DOHH2 (cell line): ENCODE measurements around the gene PRKCE.

Experiments used
- H3F3A ChIP-seq: fragments of 200-600 bp; sonication (generic), shearing (Covaris generic); 2 replicates; pipeline ENCODE4 v1.6.0; 2016; ENCODE audit warnings: antibody characterized with exemption, mild to moderate bottlenecking; ENCODE audit not compliant: control insufficient read depth, insufficient read depth
- H3K27ac ChIP-seq: fragments of 200-600 bp; sonication (generic); 2 replicates; pipeline ENCODE4 v1.5.1; 2014; ENCODE audit warnings: low read depth, mild to moderate bottlenecking, low read length, moderate library complexity
- H3K27me3 ChIP-seq: fragments of 200-600 bp; sonication (generic); 2 replicates; pipeline ENCODE4 v1.6.1; 2014; ENCODE audit warnings: mild to moderate bottlenecking, low read length, mixed read lengths; ENCODE audit not compliant: control insufficient read depth
- H3K36me3 ChIP-seq: fragments of 200-600 bp; sonication (generic); 2 replicates; pipeline ENCODE4 v1.6.1; 2014; ENCODE audit warnings: mild to moderate bottlenecking, low read length, moderate library complexity, mixed read lengths; ENCODE audit not compliant: control insufficient read depth
- H3K4me1 ChIP-seq: fragments of 200-600 bp; sonication (generic); 2 replicates; pipeline ENCODE4 v1.6.1; 2014; ENCODE audit warnings: mild to moderate bottlenecking, low read length, mixed read lengths; ENCODE audit not compliant: control insufficient read depth
- H3K4me2 ChIP-seq: fragments of 200-600 bp; sonication (generic); 2 replicates; pipeline ENCODE4 v1.6.0; 2014; ENCODE audit warnings: mild to moderate bottlenecking, low read length, moderate library complexity
- H3K4me3 ChIP-seq: fragments of 200-600 bp; sonication (generic); 2 replicates; pipeline ENCODE4 v1.5.1; 2014; ENCODE audit warnings: mild to moderate bottlenecking, low read length, mixed read lengths
- H3K79me2 ChIP-seq: fragments of 200-600 bp; sonication (generic); 2 replicates; pipeline ENCODE4 v1.6.1; 2014; ENCODE audit warnings: mild to moderate bottlenecking, low read length, mixed read lengths; ENCODE audit not compliant: control insufficient read depth
- H3K9me2 ChIP-seq: fragments of 200-600 bp; sonication (generic); replicated peaks from 2 replicates; pipeline ENCODE4 v1.6.1; 2014; ENCODE audit warnings: mild to moderate bottlenecking, low read length, mixed read lengths; ENCODE audit not compliant: control insufficient read depth
- H3K9me3 ChIP-seq: fragments of 200-600 bp; sonication (generic); 2 replicates; pipeline ENCODE4 v1.6.1; 2014; ENCODE audit warnings: antibody characterized with exemption, low read length, mixed read lengths; ENCODE audit not compliant: control insufficient read depth, insufficient read depth
- H4K20me1 ChIP-seq: fragments of 200-600 bp; sonication (generic); 2 replicates; pipeline ENCODE4 v1.6.0; 2014; ENCODE audit warnings: low read depth, mild to moderate bottlenecking, antibody characterized with exemption, low read length, moderate library complexity; ENCODE audit not compliant: control insufficient read depth, insufficient read depth
- CTCF ChIP-seq: fragments of 200-600 bp; sonication (generic); IDR thresholded peaks from one replicate; pipeline ENCODE4 v1.5.1; 2014; ENCODE audit warnings: antibody characterized with exemption, mild to moderate bottlenecking, low read depth, low read length; ENCODE audit not compliant: poor library complexity, severe bottlenecking
- EZH2phosphoT487 ChIP-seq: fragments of 200-600 bp; sonication (generic); IDR thresholded peaks from 2 replicates; pipeline ENCODE4 v1.6.1; 2017; ENCODE audit warnings: borderline replicate concordance, mild to moderate bottlenecking, antibody characterized with exemption, low read length, moderate library complexity, mixed read lengths

Gene PRKCE

GRCh38 chr2:45647356-45647755 lies 4.1 kb upstream of the PRKCE start:
- Histone ChIP-seq H4K20me1 (0 out of 2 replicates have a peak, but pooled peaks cover 4% of the 10 kb centered on the region), H3K4me1 (peaks cover 23% of the 10 kb centered on the region), H3K4me3 (no peak overlapping the region), H3K4me2 (no peak overlapping the region), H3K36me3 (no peaks in the 10 kb centered on the region), H3K79me2 (peaks cover under 1% of the 10 kb centered on the region; the same call in 1 of the 2 replicates), H3K27me3 (peaks cover 39% of the 10 kb centered on the region), H3F3A (peaks cover 5% of the 10 kb centered on the region; the same call in 1 of the 2 replicates), H3K27ac (no peak overlapping the region), H3K9me2 (no peaks in the 10 kb centered on the region), H3K9me3 (no peaks in the 10 kb centered on the region)
- TF ChIP-seq CTCF (no peak), EZH2phosphoT487 (no peak)

- peaks cover 8% of the 10 kb centered on the region; the same call in 1 of the 2 replicates for H3F3A ChIP-seq
- H3K27ac ChIP-seq, result no peak overlapping the region
- H3K9me3 ChIP-seq, result no peaks in the 10 kb centered on the region
- peaks cover 30% of the 10 kb centered on the region for H3K4me1 ChIP-seq
- 0 out of 2 replicates have a peak, but pooled peaks cover 4% of the 10 kb centered on the region for H4K20me1 ChIP-seq
- TF ChIP-seq EZH2phosphoT487 (no peak), CTCF (no peak)
- H3K4me2 ChIP-seq, result no peak overlapping the region
- H3K27me3 ChIP-seq, result peaks cover 39% of the 10 kb centered on the region
- H3K4me3 ChIP-seq, result no peak overlapping the region
- H3K79me2 ChIP-seq, result peaks cover 6% of the 10 kb centered on the region; the same call in 1 of the 2 replicates
- no peaks in the 10 kb centered on the region for H3K9me2 ChIP-seq
- H3K36me3 ChIP-seq, result no peaks in the 10 kb centered on the region
Observed at GRCh38 chr2:45647986-45648520, 3.4 kb upstream of the PRKCE start.

GRCh38 chr2:45648636-45649035 lies 2.8 kb upstream of the PRKCE start:
- Histone ChIP-seq H3K4me2 (no peak overlapping the region), H3F3A (peaks cover 8% of the 10 kb centered on the region; the same call in 1 of the 2 replicates), H3K79me2 (peaks cover 8% of the 10 kb centered on the region; the same call in 1 of the 2 replicates), H3K27ac (no peak overlapping the region), H3K4me3 (no peak overlapping the region), H3K4me1 (peaks cover 26% of the 10 kb centered on the region), H3K9me2 (no peaks in the 10 kb centered on the region), H3K9me3 (no peaks in the 10 kb centered on the region), H4K20me1 (0 out of 2 replicates have a peak, but pooled peaks cover 4% of the 10 kb centered on the region), H3K27me3 (peaks cover 39% of the 10 kb centered on the region), H3K36me3 (no peaks in the 10 kb centered on the region)
- TF ChIP-seq CTCF, result no peak
